ENCODE results near the gene BMF.
A peak's percentile ranks its signal among the peaks of the same experiment; 100 is the strongest.
"Not testable (repeated sequence)": the region's sequence is repeated elsewhere in the genome, so short reads cannot be mapped to it uniquely, and the experiment has no call there.

The BMF gene, protein sequence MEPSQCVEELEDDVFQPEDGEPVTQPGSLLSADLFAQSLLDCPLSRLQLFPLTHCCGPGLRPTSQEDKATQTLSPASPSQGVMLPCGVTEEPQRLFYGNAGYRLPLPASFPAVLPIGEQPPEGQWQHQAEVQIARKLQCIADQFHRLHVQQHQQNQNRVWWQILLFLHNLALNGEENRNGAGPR

DNA sequence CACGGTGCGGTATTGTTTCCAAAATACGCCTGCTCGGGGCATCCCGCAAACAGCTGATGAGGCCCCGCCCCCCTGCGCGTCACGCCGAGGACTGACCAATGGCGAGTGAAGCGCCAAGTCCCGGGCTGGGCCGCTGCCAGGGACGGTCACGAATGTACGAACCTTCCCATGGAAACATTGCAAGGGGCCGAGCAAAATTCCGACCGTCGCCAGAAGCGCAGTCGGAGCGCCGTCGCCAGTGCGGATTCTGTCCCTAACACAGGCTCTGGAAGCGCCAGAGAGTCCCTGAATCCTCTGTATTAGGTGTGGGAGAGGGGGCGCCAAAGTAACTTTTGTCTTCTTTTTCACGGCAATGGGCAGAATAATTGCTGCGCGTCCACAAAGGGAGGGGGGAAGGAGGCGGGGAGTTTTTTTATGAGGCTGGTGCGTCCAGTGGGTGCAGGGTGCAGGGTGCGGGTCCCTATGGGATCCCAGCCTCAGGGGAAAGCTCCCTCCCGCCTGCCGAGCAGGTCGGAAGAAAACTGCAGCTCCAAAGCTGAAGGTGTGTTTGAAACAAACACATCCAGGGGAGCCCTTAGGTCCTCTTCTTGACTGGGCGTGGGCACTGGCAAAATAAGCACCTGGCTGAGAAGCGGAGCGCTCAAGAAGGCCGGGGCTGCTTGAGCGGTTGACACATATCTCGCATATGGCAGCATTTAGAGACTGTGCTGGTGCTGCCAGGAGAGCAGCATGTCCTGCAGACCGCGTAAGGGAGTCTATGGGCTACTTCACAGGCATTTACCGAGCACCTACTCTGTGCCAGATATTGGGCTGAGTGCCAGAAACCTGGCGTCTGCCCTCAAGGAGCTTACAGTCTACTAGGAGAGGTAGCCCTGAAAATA is at the start of gene BMF:
Gene BMF, minus strand, starts transcription at position 25 of the 881 bp plus-strand sequence. CDS start 2,793 bp downstream, outside the sequence.
- DNase-seq = peak; percentile 97

DNA sequence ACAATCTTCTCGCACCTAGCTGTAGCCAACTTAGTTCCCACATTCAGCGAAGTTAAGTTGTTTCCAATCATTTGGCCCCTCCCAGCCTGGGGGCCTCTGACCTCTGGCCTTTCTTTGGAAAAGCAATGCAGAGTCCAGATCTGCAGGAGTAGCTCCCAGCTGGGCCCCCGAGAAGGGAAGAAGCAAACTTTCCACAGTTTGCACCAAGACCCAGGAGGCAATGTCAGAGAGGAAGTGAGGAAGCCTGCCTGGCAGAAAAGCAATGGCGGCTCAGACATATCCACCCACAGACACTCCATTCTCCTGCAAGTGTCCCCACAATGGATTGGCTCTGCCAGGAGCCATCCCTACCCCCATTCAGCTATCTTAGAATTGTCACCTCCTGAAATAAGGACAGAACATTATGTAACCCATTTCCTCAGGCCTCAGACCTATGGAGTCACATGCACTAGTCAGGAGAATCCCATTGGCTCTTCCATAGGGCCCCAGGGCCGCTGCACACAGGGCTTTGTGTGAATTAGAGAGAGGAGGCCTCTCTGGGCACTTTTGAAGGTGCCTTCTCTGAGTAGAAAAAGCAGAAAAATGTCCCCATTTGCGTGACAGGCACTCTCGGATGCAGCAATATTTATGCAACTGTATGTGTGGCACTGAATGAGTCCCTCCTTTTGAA is 49.2 kb upstream of the BMF start:
- DNase-seq = no peak

DNA sequence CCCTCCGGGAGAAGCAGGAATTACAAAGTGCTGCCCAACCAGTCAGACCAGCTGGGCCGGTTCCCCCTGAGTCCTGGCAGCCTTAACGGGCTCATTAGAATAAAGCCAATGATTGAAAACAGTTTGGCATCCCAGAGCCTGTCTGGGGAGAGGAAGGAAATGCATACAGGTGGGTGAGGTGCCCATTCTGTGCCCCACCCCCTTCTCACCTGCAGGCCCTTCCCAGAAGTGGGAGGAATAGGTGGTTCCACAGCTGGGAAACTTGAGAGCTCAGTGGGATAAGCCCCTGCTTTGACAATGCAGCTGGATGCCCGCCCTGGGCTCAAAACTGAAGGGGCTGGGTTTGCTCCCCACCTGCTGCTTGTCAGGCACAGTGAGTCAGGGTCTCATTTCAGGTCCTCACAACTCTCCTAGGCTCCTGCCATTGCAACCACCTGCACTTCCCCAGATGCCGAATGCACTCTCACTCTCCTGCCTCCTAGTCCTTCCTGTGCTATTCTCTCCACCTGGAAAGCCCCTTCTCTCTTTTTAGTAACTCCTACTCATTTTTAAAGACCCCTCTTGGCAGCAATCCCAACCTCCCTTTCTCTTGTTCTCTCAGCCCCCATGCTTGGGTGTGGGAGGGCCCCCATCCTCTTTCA is 46.7 kb upstream of the BMF start:
- DNase-seq = no peak

DNA sequence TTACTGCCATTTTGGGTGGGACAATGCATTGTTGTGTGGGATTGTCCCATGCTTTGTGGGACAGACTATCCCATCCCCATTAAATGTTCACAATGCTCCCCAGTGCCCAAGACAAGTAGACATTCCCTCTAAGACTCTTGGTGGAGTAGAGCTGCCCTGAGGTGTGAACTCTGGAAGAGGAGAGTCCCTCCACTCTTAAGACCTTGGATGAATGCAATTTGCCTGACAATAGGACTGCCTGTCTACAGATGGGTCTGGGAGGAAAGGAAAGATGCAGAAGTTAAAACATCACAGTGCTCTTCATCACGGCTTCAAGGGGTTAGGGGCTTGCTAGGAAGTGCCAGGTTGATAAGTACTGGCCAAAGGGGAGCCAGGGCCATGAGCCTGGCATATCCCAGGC is 46.1 kb upstream of the BMF start:
- DNase-seq = not testable (repeated sequence)

DNA sequence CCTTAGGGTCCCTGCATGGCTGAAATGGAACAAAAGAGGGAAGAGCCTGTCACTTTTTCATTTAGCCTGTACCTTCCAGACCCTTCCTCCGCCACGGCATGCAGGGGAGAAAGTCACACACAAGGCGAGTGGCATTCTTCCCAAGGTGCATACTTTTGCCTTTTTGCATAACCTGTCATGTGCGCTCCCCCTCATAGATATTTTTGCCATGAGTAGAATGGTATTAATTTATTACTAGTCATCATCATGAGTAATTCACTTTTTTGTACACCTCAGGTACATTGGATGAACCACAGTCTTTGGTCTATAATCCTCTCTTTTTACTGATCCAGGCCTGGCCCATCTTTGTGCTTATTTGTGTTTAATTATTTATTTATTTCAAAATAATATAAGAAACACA is 43.3 kb upstream of the BMF start:
- no peak for DNase-seq

DNA sequence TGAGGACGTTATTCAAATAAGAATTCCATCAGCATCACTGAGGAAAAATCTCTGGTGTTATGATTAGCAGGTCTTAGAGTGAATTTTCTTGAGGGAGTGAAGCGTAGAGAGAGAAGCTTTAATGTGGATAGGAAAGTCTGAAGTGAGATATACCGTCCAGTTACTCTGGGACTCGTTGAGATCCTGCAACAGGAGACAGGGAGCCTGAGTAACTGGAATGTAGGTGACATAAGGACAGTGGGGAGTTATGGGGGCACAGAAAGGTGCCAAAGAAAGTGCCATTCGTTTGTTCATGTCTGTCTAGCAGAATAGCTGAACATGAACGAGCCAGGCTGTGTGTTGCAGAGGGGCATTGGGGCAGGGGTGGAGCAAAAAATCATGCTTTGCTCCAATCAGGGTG is 42.8 kb upstream of the BMF start:
- no peak for DNase-seq

DNA sequence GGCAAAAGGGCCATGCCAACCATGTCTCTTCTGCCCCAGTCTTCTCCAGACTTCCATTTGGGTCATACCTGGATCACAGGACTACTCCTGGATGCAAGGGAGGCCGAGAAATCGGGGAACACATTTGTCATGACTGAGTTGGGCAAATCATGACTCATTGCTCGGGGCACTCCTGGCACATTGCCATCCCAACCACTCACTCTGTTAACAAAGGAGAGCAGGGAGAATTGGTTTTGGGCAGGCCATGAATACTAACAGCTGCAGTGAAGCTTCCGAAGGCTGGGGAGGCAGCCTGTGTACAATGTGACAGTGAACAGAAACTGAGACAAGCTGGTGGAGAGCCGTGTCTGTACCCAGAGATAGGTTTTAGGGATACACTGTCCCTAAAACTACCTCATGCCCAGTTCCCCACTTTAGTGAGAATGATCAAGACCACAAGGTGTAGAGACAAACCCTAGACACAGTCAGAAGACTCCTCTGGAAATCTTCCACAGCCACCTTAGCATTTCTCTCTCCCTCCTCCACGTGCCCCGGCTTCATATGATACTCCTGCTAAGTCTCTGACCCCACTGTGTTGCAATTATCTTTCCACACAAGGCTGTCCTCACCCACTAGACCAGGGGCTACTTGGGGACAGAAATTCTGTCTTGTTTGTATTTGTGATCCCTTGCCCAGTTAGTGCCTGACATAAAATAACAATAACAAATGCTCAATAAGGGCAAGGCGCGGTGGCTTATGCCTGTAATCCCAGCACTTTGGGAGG is 41.7 kb upstream of the BMF start:
- DNase-seq = no peak

DNA sequence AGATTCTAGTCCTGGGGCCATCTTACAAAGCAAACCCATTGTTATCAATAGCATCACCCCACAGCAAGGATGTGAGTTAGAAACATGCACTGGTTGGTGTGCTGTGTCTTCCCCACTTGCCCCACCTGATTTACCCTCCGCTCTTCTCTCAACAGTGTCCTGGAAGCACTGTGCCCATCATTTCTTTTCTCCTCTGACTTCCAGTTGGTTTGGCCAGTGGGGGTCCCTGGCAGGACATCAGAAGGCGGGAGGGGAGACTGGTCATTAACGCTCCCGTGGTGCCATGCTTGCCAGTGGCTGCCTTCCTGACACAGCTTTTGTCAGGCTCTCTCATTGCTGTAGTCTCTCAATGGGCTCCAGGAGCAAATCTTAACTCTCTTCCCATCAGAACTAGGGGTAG is 40.7 kb upstream of the BMF start:
- no peak for DNase-seq

DNA sequence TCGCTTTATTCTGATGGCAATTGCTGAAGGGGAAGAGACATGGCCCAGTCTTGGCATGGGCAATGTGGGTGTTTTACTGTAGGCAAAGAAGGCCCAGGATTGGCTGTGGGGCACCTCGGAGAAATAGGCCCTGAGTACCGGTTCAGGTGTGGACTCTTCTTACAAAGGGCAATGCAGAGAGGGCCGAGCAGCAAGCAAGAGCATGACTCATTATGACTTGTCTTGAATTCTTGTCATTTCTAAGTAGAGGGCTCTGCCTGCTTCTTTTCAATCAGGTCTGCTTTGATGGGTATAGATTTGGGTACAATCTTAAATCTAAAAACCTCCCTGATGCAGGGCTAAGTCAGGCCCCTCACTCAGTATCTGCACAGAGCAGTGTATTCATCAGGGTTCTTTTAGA is 37.4 kb upstream of the BMF start:
- no peak for DNase-seq

DNA sequence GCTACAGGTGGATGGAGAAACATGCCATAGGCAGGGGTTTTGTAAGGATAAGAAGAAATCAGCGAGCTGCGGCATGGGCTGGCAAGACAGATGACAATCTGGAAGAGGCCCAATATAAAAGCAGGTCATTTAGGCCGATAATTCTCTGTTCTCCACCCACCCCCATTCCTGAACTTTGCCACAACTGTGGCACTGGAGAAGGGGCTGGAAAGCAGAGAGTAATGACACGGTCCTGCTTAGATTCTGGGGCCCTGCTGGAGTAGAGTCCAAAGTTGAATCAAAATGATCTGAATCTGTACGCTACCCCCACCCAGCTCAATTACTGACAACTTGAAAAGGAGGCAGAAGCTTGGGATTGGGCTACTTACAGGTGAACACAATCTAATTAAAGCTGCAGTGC is 33.7 kb upstream of the BMF start:
- DNase-seq = no peak

DNA sequence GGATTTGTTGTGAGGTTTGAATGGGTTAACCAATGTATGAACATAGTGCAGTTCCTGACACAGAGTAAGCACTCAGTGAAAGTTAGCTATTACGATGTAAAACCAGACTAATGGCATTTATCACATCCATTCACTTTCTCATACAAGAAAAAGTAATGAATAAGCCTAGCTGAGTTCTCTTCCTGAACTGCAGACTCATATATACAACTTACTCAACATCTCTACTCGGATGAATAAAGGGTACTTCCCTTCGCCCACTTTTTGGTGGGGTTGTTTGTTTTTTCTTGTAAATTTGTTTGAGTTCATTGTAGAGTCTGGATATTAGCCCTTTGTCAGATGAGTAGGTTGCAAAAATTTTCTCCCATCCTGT is 29.5 kb upstream of the BMF start:
- DNase-seq = not testable (repeated sequence)

DNA sequence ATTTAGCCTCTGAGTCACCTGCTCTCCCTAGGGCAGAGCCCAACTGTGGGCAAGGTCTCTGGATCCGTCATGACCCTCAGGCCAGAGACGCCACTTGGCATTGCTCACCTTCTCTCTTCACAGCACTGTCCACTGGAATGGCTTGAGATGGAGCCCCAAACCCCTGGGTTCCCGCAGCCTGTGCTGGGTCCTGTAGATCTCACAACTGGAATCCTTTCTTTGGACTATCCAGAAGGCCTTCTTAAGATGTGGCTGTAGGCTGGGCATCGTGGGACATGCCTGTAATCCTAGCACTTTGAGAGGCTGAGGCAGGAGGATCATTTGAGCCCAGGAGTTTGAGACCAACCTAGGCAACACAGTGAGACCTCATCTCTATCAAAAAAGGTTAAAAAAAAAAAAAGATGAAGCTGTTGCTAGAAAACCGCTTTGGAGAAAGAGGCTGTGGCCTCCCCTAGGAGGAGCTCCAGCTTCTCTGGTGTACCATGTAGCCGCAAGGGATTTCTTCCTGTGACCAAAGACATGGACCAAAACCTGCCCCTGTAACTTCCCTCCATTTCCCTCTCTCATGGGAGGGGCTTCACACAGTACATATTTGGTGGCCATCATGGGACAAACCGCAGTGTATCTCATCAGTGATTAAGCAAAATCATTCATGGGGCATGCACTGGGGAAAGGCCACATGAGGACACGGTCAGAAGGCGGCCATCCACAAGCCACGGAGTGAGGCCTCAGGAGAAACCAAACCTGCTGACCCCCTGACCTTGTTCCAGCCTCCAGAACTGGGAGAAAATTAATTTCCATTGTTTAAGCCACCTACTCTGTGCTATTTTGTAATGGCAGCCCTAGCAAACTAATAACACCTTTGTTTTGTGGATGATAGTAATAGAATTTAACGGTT is 28.9 kb upstream of the BMF start:
- DNase-seq = no peak

DNA sequence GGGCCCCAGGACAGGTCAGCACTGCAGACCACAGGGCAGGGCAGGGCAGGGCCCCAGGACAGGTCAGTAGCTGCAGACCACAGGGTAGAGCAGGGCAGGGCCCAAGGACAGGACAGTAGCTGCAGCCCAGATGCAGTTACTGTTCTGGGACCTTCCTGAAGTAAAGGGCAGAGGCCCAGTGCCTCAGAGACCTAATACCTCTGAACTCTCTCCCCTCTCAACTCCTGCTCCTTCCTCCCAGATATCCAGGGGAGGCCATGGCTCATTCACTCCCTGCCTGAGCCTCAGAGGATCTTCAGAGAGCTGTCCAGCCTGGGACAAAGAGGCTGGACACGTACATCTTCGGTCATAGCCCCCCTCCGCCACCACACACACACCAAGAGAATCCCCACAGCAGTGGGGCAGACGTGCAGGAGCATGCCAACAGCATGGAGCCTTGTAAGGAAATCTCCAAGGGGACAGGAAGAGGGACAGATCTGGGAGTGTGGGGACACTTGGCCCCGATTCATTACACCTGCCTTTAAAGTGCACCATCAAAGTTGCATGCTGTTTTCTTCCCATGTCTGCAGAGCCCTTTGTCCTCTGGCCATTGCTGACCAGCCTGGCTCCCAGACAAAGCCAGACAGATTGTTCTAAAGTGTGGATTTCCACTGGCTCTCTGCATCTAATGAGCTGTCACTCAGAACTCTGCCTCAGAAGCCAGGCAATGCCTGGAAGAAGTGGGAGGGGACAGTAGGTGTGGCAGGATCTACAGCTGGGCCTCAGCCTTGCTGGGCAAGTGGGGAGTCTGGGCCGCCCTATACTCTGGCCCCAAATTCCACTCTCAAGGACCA is 28.0 kb upstream of the BMF start:
- no peak for DNase-seq

DNA sequence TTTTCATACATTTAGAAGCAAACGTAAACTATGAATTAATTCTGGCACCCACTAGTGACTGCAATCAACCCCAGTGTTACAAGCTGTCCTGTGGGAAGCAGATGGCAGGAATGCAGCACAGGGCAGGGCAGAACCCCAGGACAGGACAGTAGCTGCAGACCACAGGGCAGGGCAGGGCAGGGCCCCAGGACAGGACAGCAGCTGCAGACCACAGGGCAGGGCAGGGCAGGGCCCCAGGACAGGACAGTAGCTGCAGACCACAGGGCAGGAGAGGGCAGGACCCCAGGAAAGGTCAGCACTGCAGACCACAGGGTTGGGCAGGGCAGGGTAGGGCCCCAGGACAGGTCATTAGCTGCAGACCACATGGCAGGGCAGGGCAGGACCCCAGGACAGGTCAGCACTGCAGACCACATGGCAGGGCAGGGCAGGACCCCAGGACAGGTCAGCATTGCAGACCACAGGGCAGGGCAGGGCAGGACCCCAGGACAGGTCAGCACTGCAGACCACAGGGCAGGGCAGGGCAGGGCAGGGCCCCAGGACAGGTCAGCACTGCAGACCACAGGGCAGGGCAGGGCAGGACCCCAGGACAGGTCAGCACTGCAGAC is 27.3 kb upstream of the BMF start:
- DNase-seq = not testable (repeated sequence)

DNA sequence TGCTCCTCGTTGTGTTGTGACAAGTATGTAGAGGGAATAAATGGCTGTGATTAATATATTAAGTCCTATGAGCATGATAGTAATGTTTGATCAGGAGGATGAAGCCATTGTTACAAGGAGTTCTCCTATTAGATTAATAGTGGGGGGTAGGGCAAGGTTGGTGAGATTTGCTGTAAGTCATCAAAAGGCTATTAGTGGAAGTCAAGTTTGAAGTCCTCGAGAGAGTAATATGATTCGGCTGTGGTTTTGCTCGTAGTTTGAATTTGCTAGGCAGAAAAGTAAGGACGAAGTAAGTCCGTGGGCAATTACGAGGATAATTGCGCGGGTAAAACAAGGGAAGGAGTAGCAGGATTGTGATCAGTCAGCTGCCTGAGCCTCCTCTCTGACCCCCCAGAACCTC is 26.2 kb upstream of the BMF start:
- DNase-seq = no peak

DNA sequence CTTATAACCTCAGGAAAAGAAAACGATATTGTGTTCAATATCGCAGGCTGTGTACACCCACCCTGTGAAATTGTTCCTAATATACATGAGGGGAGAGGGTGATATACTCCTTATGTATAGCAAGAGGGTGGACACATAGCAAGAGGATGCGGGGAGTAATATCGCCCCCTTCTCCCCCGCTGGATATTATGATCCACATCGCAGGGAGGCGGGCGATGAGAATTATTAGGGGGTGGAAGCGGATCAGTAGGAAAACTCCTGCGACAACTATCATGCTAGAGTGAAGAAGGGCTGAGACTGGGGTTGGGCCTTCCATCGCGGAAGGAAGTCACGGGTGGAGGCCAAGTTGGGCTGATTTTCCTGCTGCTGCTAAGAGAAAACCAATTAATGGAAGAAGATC is 24.9 kb upstream of the BMF start:
- DNase-seq = no peak

DNA sequence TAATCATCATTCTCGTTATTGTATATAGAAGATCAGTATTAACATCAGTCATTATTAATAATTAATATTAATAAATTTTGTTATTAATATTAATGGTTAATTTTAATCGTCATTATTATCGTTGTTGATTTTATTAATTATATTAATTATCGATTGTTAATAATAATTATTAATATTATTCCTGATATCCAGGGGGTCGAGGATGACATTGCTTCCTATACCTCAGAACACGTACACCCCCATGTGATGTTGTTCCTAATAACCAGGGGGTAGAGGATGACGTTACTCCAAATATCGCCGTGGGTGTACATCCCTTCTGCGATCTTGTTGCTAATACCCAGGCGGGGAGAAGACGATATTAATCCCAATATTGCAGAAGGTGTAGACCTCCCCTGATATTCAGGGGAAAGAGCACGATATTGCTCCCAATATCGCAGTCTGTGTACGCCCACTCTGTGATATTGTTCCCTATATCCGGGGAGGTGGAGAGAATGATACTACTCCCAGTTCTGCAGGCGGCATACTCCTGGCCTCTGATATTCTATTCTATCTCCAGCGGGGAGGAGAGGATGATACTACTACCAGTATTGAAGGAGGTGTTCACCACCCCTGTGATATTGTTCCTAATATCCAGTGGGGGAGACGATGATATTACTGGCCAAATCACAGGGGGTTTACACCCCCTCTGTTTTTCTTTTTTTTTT is 22.3 kb upstream of the BMF start:
- no peak for DNase-seq

DNA sequence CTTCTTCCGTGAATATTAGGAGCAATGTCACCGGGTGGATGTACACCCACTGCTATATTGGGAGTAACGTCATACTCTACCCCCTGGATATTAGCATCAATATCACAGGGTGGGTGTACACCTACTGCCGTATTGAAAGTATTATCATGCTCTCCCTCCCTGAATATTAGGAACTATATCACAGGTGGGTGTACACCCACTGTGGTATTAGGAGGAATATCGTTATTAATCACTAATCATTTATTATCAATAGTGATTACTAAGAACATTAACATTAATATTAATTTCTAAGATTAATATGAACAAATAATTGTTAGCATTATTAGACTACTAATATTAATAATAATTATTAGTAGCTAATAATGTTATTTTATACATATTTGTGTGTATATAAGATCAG is 21.4 kb upstream of the BMF start:
- DNase-seq = no peak

DNA sequence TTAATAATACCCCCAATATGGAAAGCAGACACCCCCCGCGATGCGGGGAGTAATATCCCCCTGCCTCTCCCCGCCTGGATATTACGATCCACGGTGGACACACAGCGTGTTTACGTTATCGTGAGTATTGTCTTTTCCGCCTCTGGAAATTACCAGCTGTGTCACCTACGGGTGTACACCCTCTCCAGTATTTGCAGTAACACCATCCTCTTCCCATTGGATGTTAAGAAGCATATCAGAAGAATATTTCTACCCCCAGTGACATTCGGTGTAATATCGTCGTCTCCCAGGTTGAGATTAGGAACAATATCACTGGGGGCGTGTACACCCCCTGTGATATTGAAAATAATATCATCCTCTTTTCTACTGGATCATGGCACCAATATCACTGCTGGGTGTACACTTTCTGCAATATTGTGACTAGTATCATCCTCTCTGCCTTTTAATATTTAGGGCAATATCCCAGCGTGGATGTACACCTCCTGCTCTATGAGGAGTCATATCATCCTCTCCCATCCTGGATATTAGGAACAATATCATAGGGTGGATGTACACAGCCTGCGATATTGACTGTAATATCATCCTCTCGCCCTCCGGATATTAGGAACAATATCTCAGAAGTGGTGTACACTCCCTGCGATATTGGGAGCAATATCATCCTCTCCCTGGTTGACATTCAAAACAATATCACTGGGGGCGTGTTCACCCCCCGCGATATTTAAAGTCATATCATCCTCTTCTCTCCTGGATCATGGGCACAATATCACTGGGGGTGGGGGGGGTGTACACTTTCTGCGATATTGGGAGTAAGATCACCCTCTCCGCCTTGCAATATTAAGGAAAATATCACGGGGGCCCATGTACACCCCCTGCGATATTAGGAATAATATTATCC is 20.3 kb upstream of the BMF start:
- no peak for DNase-seq

Measured in CD4-positive, alpha-beta T cell treated with Interleukin-10 for 1 hour (primary cell).